MM.1S (cell line): ENCODE measurements around the gene ANXA2.

Experiments
- DNase-seq: peaks from one replicate; pipeline ENCODE4 v3.0.0-alpha.2; 2015
- H2AFZ ChIP-seq: fragments of 300-600 bp; sonication (generic); 2 replicates; pipeline ENCODE4 v1.6.0; 2016; ENCODE audit warnings: antibody characterized with exemption, low read length
- H3F3A ChIP-seq: fragments of 300-600 bp; sonication (generic); 2 replicates; pipeline ENCODE4 v1.6.1; 2016; ENCODE audit warnings: mild to moderate bottlenecking, antibody characterized with exemption, low read length, moderate library complexity, mixed read lengths; ENCODE audit not compliant: insufficient read depth
- H3K27ac ChIP-seq: fragments of 300-600 bp; sonication (generic); 2 replicates; pipeline ENCODE4 v1.5.1; 2016; ENCODE audit warnings: mild to moderate bottlenecking, low read length
- H3K27me3 ChIP-seq: fragments of 300-600 bp; sonication (generic); replicated peaks from 2 replicates; pipeline ENCODE4 v1.6.0; 2016; ENCODE audit warnings: low read length; ENCODE audit not compliant: insufficient read depth
- H3K36me3 ChIP-seq: fragments of 300-600 bp; sonication (generic); replicated peaks from 2 replicates; pipeline ENCODE4 v1.6.1; 2016; ENCODE audit warnings: mild to moderate bottlenecking, low read length, mixed read lengths; ENCODE audit not compliant: insufficient read depth
- H3K4me1 ChIP-seq: fragments of 300-600 bp; sonication (generic); 2 replicates; pipeline ENCODE4 v1.6.1; 2016; ENCODE audit warnings: low read length, mixed read lengths
- H3K4me2 ChIP-seq: fragments of 300-600 bp; sonication (generic); 2 replicates; pipeline ENCODE4 v1.6.0; 2016; ENCODE audit warnings: low read depth, low read length
- H3K4me3 ChIP-seq: fragments of 300-600 bp; sonication (generic); 2 replicates; pipeline ENCODE4 v1.5.1; 2016; ENCODE audit warnings: low read length, mixed read lengths
- H3K79me2 ChIP-seq: fragments of 300-600 bp; sonication (generic); 2 replicates; pipeline ENCODE4 v1.6.1; 2016; ENCODE audit warnings: mixed run types, low read length, mixed read lengths
- H3K9ac ChIP-seq: fragments of 300-600 bp; sonication (generic); 2 replicates; pipeline ENCODE4 v1.6.1; 2016; ENCODE audit warnings: low read length, mixed read lengths
- H3K9me2 ChIP-seq: fragments of 300-600 bp; sonication (generic); replicated peaks from 2 replicates; pipeline ENCODE4 v1.6.1; 2016; ENCODE audit warnings: mild to moderate bottlenecking, low read length, mixed read lengths; ENCODE audit not compliant: insufficient read depth
- H3K9me3 ChIP-seq: fragments of 300-600 bp; sonication (generic); replicated peaks from 2 replicates; pipeline ENCODE4 v1.6.1; 2016; ENCODE audit warnings: mild to moderate bottlenecking, low read length, mixed read lengths; ENCODE audit not compliant: insufficient read depth
- H4K20me1 ChIP-seq: fragments of 300-600 bp; sonication (generic); 2 replicates; pipeline ENCODE4 v1.6.1; 2016; ENCODE audit warnings: mild to moderate bottlenecking, low read length, moderate library complexity, mixed read lengths; ENCODE audit not compliant: insufficient read depth
- EZH2 ChIP-seq: fragments of 300-600 bp; sonication (generic); optimal IDR thresholded peaks from 2 replicates; pipeline ENCODE3; 2017; ENCODE audit warnings: low read depth, mild to moderate bottlenecking, antibody characterized with exemption, low read length, mixed read lengths
- EZH2phosphoT487 ChIP-seq: fragments of 300-600 bp; sonication (generic); IDR thresholded peaks from 2 replicates; pipeline ENCODE4 v1.6.1; 2018; ENCODE audit warnings: antibody characterized with exemption, low read length
- TF ChIP-seq, protein P1 (sequence below): fragments of 300-600 bp; sonication (generic); IDR thresholded peaks from 2 replicates; pipeline ENCODE4 v1.5.1; 2016; ENCODE audit warnings: antibody characterized with exemption, low read length, mixed read lengths

The ANXA2 gene

GRCh38 chr15:60344461-60344860 lies 53.3 kb downstream of the ANXA2 start:
- Histone ChIP-seq H3K36me3 (peaks cover 3% of the 10 kb centered on the region; the same call in 1 of the 2 replicates), H4K20me1 (no peaks in the 10 kb centered on the region), H3K9me3 (no peaks in the 10 kb centered on the region), H3K27ac (no peak overlapping the region), H3K4me3 (no peak overlapping the region), H3K9me2 (no peaks in the 10 kb centered on the region), H3K9ac (no peak overlapping the region), H3F3A (no peaks in the 10 kb centered on the region), H3K4me2 (no peak overlapping the region), H3K4me1 (no peaks in the 10 kb centered on the region), H2AFZ (no peak overlapping the region), H3K27me3 (no peaks in the 10 kb centered on the region), H3K79me2 (no peaks in the 10 kb centered on the region)
- no peak for DNase-seq
- TF ChIP-seq EZH2phosphoT487 (no peak), EZH2 (no peak)
- TF ChIP-seq, protein P1, sequence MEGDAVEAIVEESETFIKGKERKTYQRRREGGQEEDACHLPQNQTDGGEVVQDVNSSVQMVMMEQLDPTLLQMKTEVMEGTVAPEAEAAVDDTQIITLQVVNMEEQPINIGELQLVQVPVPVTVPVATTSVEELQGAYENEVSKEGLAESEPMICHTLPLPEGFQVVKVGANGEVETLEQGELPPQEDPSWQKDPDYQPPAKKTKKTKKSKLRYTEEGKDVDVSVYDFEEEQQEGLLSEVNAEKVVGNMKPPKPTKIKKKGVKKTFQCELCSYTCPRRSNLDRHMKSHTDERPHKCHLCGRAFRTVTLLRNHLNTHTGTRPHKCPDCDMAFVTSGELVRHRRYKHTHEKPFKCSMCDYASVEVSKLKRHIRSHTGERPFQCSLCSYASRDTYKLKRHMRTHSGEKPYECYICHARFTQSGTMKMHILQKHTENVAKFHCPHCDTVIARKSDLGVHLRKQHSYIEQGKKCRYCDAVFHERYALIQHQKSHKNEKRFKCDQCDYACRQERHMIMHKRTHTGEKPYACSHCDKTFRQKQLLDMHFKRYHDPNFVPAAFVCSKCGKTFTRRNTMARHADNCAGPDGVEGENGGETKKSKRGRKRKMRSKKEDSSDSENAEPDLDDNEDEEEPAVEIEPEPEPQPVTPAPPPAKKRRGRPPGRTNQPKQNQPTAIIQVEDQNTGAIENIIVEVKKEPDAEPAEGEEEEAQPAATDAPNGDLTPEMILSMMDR = no peak

DNA sequence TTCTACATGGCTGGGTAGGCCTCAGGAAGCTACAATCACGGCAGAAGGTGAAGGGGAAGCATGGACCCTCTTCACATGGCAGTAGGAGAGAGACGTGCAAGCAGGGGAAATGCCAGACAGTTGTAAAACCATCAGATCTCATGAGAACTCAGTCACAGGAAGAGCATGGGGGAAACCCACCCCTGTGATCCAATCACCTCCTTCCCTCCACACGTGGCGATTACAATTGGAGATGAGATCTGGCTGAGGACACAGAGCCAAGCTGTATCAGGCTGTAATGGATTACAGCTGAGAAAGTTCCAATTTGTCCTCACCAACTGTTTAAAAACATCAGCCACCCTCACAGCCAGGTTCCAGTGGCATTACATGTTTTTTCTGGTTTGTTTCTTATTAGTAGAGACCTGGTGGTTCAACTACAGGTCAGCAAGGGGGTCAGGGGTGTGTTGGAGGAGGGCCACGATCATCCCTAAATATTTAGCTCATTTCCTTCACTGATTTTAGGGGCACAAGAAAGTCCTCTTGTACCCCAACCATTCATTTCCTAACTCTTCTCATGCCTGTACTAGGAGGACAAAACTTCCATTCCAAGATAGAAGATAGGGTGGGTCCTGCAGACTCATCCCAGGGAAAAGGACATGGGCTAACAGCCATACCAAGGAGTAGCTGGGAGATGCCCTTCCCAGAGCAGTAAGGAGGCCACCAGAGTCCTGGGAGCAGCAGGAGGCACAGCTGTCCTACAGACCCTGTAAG lies 54.4 kb downstream of the ANXA2 start:
- H3K79me2 ChIP-seq = no peaks in the 10 kb centered on the region
- TF ChIP-seq EZH2phosphoT487 = no peak
- TF ChIP-seq, protein P1 = no peak
- no peak for TF ChIP-seq EZH2
- H4K20me1 ChIP-seq = no peaks in the 10 kb centered on the region
- H3F3A ChIP-seq = no peaks in the 10 kb centered on the region
- H3K4me1 ChIP-seq = no peaks in the 10 kb centered on the region
- H3K36me3 ChIP-seq = no peaks in the 10 kb centered on the region; the same call in 1 of the 2 replicates
- H3K9me2 ChIP-seq = no peaks in the 10 kb centered on the region
- H3K27me3 ChIP-seq = no peaks in the 10 kb centered on the region
- no peak overlapping the region for H3K27ac ChIP-seq
- H3K9ac ChIP-seq = no peak overlapping the region
- no peak overlapping the region for H3K4me3 ChIP-seq
- H3K4me2 ChIP-seq = no peak overlapping the region
- H3K9me3 ChIP-seq = no peaks in the 10 kb centered on the region
- H2AFZ ChIP-seq = no peak overlapping the region
- DNase-seq = no peak

GRCh38 chr15:60340207-60340921 lies 57.4 kb downstream of the ANXA2 start:
- H3K4me3 ChIP-seq = no peak overlapping the region
- no peak for DNase-seq

More at GRCh38 chr15:60340207-60340921, 57.4 kb downstream of the ANXA2 start:
- H3F3A ChIP-seq = no peaks in the 10 kb centered on the region
- H3K9ac ChIP-seq = no peak overlapping the region
- no peak overlapping the region for H3K4me2 ChIP-seq
- H3K79me2 ChIP-seq = no peaks in the 10 kb centered on the region
- no peaks in the 10 kb centered on the region for H4K20me1 ChIP-seq
- H2AFZ ChIP-seq = no peak overlapping the region
- H3K9me3 ChIP-seq = no peaks in the 10 kb centered on the region
- no peaks in the 10 kb centered on the region for H3K36me3 ChIP-seq
- H3K9me2 ChIP-seq = no peaks in the 10 kb centered on the region
- no peak overlapping the region for H3K27ac ChIP-seq
- no peaks in the 10 kb centered on the region for H3K27me3 ChIP-seq
- TF ChIP-seq, protein P1 = no peak
- TF ChIP-seq EZH2phosphoT487 (no peak), EZH2 (no peak)
- no peaks in the 10 kb centered on the region for H3K4me1 ChIP-seq
